HG02678 (cell line): ENCODE data around the gene VAV2.

Experiments
- ATAC-seq: cut with Tn5 transposase; IDR thresholded peaks from one replicate; pipeline ENCODE4 v1.9.1; 2021; ENCODE audit warnings: mild to moderate bottlenecking, moderate library complexity; ENCODE audit not compliant: unreplicated experiment

Gene VAV2

GRCh38 chr9:133805876-133806622 is 186.1 kb downstream of the VAV2 start:
- ATAC-seq: no peak

DNA sequence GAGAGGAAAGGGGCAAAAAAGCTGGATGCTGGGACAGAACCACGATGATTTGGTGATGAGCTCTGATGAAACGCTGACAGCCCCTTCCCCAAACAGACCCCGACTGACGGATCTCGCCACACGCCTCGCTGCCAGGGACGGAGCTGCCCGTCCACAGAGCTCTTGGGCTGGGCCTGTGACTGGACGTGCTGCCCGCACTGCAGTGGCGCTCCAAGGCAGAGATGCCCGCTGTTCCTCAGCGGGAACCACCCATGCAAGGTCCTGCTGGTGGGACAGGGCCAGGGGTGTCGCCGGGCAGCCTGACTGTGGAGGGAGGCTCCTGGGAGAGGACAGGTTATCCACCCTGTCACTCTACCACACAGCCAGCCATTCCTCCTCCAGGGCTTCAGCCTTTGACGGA is 187.9 kb downstream of the VAV2 start:
- ATAC-seq: no peak

GRCh38 chr9:133803745-133804144 is 188.4 kb downstream of the VAV2 start:
- no peak for ATAC-seq

DNA sequence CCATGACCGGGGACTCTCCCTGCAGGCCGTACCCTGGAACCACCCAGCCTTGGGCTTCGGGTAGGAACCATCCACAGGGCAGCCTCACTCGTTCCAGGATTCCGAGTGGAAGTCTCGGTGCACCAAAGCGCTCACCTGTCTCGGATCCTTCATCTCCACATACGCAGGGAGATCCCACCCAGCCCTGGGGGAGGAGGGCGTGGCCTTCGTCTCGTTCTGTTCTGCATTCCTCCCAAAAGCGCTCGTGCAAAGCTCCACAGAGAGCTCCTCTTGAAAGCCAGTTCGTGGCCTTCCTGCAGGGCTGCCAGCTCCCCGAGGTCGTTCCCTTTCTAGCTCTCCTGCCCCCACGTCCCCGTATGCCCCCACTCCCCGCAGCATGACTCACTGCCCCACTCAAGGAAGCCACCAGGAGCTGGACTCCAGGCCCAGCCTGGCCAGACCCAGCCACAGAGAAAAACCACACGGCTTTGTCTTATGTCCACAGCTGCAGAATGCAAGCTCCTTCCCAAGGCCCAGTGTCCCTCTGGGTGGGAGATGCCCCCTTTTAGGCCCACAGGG is 189.0 kb downstream of the VAV2 start:
- ATAC-seq: no peak

DNA sequence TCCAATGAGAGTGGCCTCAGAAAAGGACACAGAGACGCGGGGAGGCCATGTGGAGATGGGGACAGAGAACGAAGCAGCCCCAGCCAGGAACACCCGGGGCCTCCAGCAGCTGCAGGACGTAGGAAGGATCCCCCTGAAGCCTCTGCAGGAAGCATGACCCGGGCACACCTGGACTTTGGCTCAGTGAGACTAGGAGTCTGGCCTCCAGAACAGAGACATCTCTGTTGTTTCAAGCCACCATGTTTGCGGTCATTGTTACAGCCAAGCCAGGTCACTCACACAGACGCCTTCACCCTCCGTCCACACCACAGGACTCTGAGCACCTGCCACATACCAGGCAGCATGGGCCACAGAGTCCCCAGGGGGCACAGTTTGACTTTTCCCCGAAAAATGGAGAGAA is 190.4 kb downstream of the VAV2 start:
- ATAC-seq: no peak

DNA sequence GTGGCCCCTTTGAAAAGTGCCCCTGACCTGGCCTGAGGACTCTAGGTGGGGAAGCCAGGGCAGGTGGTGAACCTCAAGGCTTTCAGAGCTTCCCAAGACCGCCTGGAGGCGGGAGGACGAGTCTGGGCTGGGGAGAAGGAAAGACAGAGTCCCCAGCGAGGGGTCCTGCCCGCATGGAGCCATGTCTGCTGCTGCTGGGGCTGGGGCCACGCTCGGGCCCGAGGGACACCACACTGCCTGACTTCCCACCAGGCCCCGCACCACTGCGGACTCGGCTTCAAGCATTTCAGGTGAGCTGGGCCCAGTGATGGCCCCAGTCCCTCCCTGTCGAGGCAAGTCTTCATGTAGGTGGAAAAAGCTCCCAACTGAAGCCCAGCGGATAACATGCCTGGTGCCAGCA is 191.9 kb downstream of the VAV2 start:
- ATAC-seq: no peak

- ATAC-seq: no peak
These were observed 192.4 kb downstream of the VAV2 start for GRCh38 chr9:133799716-133800115.

DNA sequence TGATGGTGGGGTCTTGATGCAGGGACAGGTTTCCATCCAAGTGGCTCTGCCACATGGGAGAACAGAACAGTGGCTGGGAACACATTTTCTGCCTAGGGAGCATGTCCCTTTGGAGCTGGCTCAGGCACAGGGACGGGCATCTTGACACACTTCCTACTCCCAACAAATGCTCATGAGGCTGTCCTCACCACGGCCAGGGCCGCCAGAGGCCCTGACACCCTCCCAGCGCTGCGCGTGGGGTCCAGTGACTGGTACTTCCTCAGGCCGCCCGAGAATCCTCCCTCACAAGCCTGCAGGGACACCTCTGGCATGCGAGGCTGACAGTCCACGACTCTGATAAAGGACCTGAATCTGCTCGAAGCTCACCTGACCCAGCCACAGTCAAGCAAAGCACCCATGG is 193.0 kb downstream of the VAV2 start:
- ATAC-seq: no peak

DNA sequence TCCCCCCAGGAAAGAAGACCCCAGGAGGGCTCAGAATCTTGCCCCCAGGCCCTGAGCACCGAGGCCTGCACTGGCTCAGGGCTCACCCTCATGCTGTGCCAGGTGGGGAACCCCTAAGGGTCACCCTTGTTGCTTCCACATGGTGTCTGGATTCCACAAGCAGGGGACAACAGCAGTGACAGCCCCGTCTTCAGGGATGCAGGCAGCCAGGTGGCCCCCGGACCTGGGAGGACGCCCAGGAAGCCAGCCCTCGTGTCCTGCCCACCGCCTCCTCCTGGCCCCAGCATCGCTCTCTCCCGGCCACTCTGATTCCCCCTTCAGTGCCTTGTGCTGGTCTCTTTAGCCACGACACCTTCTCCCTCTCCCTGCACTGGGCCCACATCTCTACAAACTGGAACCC is 194.0 kb downstream of the VAV2 start:
- no peak for ATAC-seq

GRCh38 chr9:133797406-133798105 is 194.6 kb downstream of the VAV2 start:
- no peak for ATAC-seq

DNA sequence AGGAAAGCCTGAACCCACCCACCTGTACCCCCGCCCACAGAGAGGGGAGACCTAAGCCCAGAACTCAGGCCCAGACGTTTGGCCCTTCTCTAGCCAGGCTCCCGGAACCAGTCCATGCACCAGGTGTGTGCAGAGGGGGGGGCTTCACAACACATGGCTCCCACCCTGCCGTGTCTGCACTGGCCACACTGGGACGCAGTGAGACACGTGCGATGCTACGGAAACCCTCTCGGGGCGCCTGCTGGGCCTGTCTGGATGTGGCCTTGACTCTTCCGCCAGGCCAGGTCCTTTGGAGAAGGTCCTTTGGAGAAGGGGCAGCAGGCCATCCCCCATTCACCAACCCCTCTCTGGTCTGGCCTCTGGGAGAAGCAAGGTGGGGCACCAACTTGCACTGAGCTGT is 195.6 kb downstream of the VAV2 start:
- ATAC-seq: no peak

- ATAC-seq: no peak
These were observed 197.1 kb downstream of the VAV2 start for GRCh38 chr9:133795049-133795448.

- ATAC-seq: no peak
These were observed 197.9 kb downstream of the VAV2 start for GRCh38 chr9:133794016-133794760.

DNA sequence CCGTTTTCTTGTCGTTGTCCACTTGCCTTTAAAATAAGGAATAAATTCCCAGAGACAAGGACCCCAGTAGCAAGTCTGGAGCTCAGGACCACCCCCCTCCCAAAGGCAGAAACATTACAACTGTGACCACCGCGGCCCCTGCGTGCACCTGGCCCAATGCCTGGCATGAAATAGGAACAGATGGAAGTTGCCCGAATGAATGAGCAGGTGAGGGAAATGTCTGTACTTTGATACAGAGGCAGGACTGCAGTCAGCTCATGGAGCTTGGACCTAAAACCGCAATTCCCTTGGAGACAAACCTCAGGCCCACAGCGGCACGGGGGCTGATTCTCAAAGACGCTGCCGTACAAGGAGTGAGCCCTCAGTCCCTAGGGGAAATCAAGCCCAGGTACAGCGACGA is 198.7 kb downstream of the VAV2 start:
- no peak for ATAC-seq

- ATAC-seq: peak; percentile 53
These were observed 199.2 kb downstream of the VAV2 start for GRCh38 chr9:133792721-133793470.

DNA sequence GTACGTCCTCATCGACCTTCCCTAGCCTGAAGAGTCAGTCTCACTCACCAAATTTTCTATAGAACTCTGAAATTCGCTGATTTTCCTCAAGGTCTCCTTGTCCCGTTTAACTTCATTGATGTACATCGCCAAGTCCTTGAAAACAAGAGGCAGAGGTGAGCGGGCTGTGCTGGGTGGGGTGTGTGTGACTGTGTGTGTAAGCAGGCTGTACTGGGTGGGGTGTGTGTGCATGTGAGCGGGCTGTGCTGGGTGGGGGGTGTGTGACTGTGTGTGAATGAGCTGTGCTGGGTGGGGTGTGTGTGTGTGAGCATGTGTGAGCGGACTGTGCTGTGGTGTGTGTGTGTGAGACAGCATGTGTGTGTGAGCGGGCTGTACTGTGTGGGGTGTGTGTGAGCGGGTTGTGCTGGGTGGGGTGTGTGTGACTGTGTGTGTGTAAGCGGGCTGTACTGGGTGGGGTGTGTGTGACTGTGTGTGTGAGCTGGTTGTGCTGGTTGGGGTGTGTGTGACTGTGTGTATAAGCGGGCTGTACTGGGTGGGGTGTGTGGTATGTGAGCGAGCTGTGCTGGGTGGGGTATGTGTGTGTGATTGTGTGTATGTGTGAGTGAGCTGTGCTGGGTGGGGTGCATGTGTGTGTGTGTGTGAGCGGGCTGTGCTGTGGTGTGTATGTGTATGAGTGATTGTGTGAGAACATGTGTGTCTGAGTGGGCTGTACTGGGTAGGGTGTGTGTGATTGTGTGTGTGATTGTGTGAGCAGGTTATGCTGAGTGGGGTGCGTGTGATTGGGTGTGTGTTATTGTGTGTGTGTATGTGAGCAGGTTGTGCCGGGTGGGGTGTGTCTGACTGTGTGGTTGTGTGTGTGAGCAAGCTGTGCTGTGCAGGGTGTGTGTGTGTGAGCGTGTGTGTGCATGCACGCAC is 200.1 kb downstream of the VAV2 start:
- no peak for ATAC-seq

- no peak for ATAC-seq
These were observed 201.1 kb downstream of the VAV2 start for GRCh38 chr9:133791069-133791468.

- ATAC-seq: no peak
These were observed 202.3 kb downstream of the VAV2 start for GRCh38 chr9:133789778-133790177.

DNA sequence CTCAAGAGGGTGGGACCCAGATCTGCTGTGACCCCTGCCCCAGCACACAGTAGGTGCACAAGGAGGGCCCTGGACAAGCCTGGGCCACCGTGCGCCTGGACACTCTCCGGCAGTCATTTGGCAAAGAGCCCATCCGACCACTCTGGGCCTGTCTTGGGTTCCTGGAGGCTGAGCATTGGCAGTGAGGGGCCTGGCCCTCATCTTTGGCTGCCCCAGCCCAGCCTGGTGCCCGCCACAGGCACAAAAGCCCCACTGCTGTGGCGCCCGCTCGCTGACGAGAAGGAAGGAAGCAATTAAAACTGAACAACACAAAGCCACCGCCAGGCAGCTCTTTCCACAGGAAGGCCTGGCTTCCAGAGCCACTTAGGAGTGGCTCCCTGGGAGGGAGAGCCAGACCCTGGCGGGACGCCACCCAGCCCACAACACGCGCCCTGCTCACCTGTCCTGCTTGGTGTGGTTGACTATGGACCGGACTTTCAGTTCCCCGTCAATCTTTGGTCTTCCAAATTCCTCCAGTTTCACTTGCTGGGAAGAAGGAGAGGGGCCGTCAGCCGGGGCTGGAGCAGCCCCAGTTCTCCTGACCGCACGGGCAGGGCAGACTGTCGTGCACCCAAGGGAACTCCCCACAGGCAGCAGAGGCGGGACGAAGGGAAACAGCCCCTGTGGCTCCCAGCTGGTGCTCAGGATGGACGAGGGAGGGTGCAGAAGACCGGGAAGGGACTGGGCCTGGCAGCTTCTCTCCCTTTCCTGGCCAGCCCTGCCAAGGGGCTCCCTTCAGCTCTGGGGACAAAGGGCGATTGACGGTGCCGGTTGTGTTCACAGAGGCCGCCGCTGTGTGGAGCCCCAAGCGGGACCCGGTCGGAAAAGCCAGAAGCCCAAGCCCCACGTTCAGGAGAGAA is 203.1 kb downstream of the VAV2 start:
- no peak for ATAC-seq
